Inflammatory macrophage (primary cell): ENCODE results near the gene DIS3L2.
"Not testable (repeated sequence)": the region's sequence is repeated elsewhere in the genome, so short reads cannot be mapped to it uniquely, and the experiment has no call there.

Experiments
- DNase-seq, 2 donors: peaks; one replicate each; pipeline ENCODE4 v3.0.0-alpha.2; 2020 to 2022

DIS3L2 gene

GRCh38 chr2:232133078-232133477 is 171.6 kb downstream of the DIS3L2 start:
- no peak for DNase-seq

GRCh38 chr2:232134939-232135338 is 173.4 kb downstream of the DIS3L2 start:
- DNase-seq, result no peak

GRCh38 chr2:232137356-232138147 is 176.0 kb downstream of the DIS3L2 start:
- DNase-seq, result peak in 1 of 2 donors; percentile 12

GRCh38 chr2:232138441-232138840 is 176.9 kb downstream of the DIS3L2 start:
- DNase-seq, result no peak

GRCh38 chr2:232139171-232139594 is 177.7 kb downstream of the DIS3L2 start:
- peak in 1 of 2 donors; percentile 6 for DNase-seq

GRCh38 chr2:232139786-232140562 is 178.5 kb downstream of the DIS3L2 start:
- DNase-seq, result no peak

- no peak for DNase-seq
Measured at GRCh38 chr2:232141591-232141990, 180.1 kb downstream of the DIS3L2 start.

GRCh38 chr2:232142049-232142448 is 180.5 kb downstream of the DIS3L2 start:
- peak in 1 of 2 donors; percentile 9 for DNase-seq

- no peak for DNase-seq
Measured at GRCh38 chr2:232142502-232142901, 181.0 kb downstream of the DIS3L2 start.

- no peak for DNase-seq
Measured at GRCh38 chr2:232146294-232146693, 184.8 kb downstream of the DIS3L2 start.

- no peak for DNase-seq
Measured at GRCh38 chr2:232147440-232148077, 186.0 kb downstream of the DIS3L2 start.

- DNase-seq, result no peak
Measured at GRCh38 chr2:232162187-232162586, 200.7 kb downstream of the DIS3L2 start.

- no peak for DNase-seq
Measured at GRCh38 chr2:232170396-232170795, 208.9 kb downstream of the DIS3L2 start.

GRCh38 chr2:232174662-232175061 is 213.1 kb downstream of the DIS3L2 start:
- DNase-seq, result no peak

- DNase-seq, result not testable (repeated sequence)
Measured at GRCh38 chr2:232176587-232176986, 215.1 kb downstream of the DIS3L2 start.

- no peak for DNase-seq
Measured at GRCh38 chr2:232183279-232183678, 221.8 kb downstream of the DIS3L2 start.

GRCh38 chr2:232184346-232184745 is 222.8 kb downstream of the DIS3L2 start:
- DNase-seq, result no peak

GRCh38 chr2:232190796-232191195 is 229.3 kb downstream of the DIS3L2 start:
- DNase-seq, result no peak

GRCh38 chr2:232195487-232195886 is 234.0 kb downstream of the DIS3L2 start:
- DNase-seq, result no peak

GRCh38 chr2:232196802-232197201 is 235.3 kb downstream of the DIS3L2 start:
- DNase-seq, result no peak

GRCh38 chr2:232200195-232200594 is 238.7 kb downstream of the DIS3L2 start:
- no peak for DNase-seq

- DNase-seq, result no peak
Measured at GRCh38 chr2:232203166-232203891, 241.8 kb downstream of the DIS3L2 start.

- no peak for DNase-seq
Measured at GRCh38 chr2:232203936-232204335, 242.4 kb downstream of the DIS3L2 start.
